HG03432 (cell line): ENCODE data around the gene PI16.
"Not testable (repeated sequence)": the region's sequence is repeated elsewhere in the genome, so short reads cannot be mapped to it uniquely, and the experiment has no call there.

ENCODE experiments used
- ATAC-seq: cut with Tn5 transposase; IDR thresholded peaks from one replicate; pipeline ENCODE4 v1.9.1; 2021; ENCODE audit warnings: mild to moderate bottlenecking, moderate library complexity; ENCODE audit not compliant: unreplicated experiment

Gene PI16

DNA sequence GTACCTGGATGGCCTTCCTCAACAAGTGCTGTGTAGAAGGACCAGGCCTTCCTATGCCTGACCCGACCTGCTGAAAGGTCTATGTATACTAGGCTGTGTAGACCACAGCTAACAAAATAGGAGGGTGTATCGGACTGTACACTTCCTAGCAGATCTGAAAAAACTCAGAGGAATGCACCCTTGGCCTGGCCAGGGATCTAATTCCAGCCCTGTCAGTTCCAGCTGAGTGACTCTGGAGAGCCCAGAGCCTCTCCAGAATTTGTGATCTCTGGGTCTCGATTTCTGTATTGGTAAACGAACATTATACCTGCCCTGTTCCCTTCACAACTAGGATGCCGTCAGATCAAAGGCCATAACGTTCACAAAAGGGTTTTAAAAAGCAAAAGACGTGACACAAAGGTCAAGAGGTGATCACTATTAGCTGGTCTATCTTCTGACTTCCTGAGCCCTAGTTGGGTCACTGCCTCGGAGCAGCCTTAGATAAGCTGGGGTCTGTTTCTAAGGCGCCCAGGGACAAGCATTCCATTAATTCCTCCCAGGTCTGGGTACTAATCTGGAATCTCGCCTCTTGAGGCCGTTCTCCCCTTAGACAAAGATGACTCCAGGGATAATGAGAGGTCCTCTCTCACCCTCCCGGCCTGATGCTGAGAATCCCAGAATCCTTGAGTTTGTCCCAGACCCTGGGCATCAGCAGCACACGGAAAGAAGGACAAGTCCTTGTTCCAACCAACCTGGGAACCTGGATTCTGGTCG is 17.6 kb downstream of the PI16 start:
- ATAC-seq, result no peak

DNA sequence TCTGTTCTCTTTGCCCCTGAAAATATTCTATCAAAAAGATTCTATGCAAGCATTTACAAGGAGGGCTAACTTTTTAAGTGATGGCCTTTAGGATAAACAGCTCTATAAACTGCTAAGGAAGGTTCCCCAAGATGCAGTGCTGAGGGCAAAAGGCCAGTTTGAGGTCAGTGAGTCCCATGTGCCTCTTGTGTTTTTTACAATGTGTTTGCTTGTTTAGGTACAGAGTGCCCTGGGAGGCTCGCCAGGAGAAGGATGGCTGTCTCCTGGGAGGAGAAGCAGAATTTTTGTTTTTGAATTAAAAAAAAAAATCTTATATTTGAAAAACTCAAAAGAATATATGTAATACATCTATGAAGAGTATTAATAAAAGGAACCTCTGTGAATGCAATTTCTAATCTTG is 18.7 kb downstream of the PI16 start:
- no peak for ATAC-seq

- ATAC-seq, result no peak
Observed at GRCh38 chr6:36973647-36974046, 19.1 kb downstream of the PI16 start.

- no peak for ATAC-seq
Observed at GRCh38 chr6:36975231-36976006, 20.9 kb downstream of the PI16 start.

- ATAC-seq, result no peak
Observed at GRCh38 chr6:36976007-36976264, 21.4 kb downstream of the PI16 start.

- no peak for ATAC-seq
Observed at GRCh38 chr6:36976509-36976908, 22.0 kb downstream of the PI16 start.

DNA sequence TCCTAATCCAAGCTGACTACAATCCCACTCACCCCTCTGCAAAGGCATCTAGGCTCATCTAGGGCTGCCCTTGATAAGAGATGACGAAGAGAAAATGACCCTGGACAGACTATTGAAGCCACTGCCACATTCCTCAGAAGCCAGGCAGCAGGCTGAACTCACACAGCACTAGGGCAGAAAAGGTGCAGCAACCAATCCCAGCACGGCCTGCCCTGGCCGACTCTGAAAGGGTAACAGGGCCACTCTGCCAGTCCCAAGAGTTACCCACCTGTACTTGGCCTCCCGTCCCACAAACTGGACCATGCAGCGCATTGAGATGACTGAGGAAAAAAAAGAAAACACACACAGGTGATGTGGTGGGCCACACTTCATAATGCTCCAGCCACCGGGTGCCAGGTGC is 22.4 kb downstream of the PI16 start:
- ATAC-seq, result no peak

DNA sequence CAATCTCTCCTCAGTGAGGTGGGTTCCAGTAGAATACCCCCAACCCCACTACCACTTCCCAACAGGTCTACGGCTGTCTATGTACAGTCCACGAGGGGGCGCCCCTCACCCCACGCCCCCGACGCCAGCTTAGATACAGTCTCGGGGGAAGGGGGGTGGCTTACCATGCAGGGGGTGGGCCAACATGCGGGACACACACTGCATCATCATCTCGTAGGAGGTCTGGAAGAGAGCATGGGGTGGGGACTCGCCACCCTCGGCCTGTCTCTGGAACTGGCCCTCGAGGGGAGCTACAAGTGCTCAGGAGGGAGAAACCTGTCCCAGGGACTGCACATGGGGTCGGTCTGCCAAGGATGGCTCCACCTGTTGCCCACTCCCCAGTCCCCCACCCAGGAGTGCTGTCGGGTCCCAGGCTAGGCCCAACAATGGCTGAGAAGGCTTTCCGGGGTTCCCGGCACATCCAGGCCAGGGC is 23.0 kb downstream of the PI16 start:
- no peak for ATAC-seq

DNA sequence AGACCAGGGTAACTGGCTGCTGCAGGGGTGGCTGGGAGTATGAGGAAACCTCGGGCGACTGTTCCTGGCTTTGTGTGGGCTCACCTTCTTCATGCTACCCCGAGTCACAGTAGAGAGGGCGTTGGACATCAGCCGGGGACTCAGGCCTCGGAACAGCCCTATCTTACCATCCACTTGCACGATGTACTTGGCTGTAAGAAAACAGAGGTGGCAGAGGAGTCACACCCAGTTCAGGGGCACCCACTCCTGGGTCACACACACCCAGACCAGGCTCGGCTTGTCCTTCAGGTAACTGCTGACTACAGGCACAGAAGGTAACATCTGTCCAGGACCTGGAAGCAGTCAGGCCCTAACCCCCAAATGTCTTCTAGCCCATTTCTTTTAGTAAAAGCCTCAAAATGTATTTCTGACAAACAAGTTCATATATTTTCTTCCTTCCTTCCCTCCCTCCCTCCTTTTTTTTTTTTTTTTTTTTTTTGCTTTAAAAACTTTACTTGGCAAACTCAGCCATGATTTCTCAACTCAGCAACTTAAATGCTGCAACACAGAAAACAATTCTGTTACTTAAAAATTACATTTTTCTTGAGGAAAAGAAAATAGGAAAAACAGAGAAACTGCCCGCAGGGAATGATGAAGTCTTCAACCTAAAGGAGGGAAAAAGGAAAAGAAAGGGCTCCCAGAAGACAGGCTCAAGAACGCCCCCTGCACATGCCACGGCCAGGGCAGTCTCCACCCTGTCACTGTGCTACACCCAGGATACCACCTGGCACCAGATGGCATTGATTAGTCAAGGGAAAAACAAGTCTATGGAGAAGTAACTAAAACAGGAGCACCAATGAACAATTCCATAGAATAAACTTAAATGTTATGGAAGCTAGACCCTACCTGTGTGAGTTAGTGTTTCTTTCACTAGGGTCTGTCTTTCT is 24.1 kb downstream of the PI16 start:
- no peak for ATAC-seq

DNA sequence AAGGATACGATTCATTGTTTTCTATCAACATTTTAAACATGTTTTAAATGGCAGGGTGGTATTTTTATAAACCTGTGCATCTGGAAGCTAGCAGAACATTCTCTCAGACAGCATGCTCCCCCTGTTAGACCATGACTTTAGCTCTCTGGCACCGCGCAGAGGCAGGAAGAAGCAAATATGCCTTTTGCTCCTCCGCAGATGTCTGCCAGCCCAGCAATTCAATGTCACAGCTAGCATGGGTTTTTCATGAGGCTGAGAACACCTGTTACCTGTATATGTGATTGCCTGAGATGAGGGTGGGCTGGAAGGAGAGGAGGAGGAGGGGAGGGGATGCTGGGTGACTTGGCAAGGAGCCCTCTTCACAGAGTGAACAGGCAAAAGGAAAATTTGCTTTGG is 24.8 kb downstream of the PI16 start:
- no peak for ATAC-seq

DNA sequence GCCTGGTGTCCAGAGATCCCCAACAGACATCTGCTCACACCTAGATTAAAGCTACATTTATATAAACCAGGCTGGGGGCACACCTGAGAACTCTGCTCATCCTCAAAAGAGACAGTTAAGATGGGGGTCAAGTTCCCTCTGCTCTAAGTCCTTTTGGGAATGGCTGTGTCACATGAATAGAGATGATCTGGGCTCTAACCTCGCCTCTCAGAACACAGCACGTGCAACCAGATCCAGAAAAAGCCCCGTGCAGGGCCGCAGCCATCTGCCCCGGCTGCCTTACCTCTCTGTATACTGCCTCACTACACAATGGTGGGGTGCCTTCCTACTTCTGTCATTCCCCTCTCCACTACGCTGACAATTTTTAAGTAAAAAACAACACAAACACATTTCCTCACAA is 25.6 kb downstream of the PI16 start:
- ATAC-seq, result no peak

DNA sequence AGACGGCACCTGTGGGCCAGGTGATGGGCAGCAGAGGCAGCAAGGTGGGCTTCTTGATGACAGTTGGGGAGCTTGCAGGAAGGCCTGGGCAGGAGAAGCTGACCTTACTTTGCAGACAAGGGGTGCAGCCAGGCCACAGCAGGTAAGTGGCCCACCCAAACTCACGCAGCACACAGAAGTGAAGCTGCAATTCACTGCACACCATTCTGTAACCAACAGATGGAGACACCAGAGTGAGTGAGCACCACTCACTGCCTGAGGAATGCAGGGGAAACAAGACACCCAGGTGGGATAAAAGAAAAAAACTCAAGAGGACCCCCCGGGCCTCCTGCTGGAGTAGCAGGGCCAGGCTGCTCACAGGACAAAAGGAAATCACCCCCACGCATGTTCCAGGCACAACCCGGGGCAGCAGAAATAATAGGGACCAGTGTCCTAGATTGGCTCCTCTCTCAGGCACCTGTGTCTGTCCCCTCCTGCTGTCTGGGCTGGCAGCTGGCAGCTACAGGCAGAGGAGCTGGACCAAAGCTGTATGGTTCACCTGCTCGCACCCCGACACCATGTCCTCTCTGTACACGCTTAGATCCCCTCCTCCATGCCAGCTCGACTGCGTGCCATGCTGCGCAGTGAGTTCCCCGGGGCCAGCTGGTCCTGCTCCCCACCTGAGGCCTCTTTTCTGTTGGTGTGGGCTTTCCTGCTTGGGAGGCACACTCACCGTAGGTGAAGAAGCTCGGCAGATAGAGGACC is 26.5 kb downstream of the PI16 start:
- no peak for ATAC-seq

DNA sequence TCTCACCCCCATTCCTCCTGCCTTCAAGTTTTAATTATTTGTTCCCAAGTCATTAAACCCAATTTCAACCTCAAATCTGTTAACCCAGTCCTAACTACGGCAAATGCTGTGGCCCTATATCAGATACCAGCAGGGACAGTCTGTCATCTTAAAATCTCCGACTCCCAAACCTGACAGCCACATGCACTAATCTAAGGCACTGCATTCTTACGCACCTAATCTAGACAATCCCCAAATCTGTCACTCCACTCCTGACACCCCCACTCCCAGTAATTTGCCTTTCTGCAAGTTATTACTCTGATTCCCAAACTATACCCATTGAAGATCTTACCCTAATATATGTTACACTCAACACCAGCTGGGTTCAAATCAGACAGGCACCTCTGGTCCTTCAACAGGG is 29.0 kb downstream of the PI16 start:
- no peak for ATAC-seq

DNA sequence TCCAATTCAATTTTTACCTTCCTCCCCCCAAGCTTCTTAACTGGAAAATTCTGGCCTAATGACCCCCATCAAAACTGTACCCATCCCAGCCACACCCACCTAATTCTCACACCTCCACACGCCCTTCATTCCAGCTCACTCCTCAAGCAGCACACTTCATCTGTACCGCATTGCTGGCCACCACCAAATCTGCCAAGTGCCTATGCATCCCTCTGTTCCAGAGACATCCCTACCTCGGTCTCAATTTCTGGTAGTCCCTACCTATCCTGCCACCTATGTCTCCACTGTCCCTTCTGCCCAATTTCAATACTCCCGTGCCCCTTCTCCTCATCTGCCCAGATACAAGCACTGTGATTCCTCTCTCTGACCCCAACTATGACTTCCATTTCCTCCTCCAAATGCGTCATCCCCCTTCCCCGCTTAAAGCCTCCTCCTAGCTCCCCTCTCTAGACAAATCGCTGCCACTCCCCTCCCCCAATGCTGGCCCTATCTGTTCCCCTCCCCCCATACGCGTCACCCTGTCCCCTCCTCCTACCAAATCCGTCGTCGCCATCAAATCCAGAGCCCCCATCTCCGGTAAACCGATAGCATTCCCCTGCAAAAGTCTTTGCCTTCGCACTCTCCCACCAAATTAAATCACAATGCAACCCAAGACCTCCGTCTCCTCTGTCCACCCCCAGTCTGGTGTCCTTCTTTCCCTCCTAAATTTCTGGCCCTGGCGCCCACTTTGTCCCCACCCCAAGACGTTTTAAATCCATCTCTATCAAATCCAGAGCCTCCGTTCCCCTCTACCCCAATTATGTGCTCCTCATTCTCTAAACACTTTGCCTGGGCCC is 30.3 kb downstream of the PI16 start:
- no peak for ATAC-seq

- no peak for ATAC-seq
Observed at GRCh38 chr6:36985417-36985807, 30.9 kb downstream of the PI16 start.

GRCh38 chr6:36985808-36986703 is 31.5 kb downstream of the PI16 start, which contains the start of gene MTCH1:
Gene MTCH1, minus strand, starts transcription at chr6:36986196. Its CDS starts 23 bp downstream, at chr6:36986173.
- peak; percentile 86 for ATAC-seq

DNA sequence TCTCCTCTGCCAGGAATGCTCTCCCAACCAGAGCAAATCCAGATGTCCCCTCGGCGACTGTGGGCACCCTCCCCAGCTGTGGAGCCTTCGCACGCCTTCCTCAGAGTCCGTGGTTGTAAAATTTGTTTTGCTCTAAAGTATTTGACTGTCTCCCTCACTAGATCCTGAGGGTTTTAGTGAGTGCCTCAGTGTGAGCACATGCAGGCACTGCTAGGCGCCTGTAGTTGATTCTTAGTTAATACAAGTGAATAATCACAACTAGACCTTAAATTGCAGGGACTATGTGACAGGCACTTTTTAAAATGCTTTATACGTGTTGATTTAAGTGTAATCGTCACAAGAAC is 32.1 kb downstream of the PI16 start:
- ATAC-seq, result no peak

DNA sequence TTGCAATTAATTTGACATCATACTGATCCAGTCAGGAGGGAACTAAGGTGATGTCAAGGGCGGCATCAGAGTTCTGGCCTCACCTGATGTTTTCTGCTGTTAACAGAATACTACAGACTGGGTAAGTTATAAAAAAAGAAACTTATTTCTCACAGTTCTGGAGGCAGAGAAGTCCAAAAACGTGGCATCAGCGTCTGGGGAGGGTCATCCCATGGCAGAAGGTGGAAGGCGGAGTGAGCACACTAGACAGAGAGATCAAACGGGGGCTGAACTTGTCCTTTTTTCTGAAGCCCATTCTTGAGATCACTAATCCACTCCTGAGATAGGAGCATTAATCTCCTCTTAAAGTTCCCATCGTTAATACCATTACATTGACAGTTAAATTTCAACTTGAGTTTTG is 34.7 kb downstream of the PI16 start:
- no peak for ATAC-seq

- ATAC-seq, result not testable (repeated sequence)
Observed at GRCh38 chr6:36990401-36990800, 35.9 kb downstream of the PI16 start.
